HG03520 (cell line): ENCODE data around the gene CPXM1.
"Not testable (repeated sequence)": the region's sequence is repeated elsewhere in the genome, so short reads cannot be mapped to it uniquely, and the experiment has no call there.

Experiments
- ATAC-seq: cut with Tn5 transposase; IDR thresholded peaks from one replicate; pipeline ENCODE4 v1.9.1; 2021; ENCODE audit warnings: mild to moderate bottlenecking, moderate library complexity; ENCODE audit not compliant: unreplicated experiment

The CPXM1 gene

DNA sequence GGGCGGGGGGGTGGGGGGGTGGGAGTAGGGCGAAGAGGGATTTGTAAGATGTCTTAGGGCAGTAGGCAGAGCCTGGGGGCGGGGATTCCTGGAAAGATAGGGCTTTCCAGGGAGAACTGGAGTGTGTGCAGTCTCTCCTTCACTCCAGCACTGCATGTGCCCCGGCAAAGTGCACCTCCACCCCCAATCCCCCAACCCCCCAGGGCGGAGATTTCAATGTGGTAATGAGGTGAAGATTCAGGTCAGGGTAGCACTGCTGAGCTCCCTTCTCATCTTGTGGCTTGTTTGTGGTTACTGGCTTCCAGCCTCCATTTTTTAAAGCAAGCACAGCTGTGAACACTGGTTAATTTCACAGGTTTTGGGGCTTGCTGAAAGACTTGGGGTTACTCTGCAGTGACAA, 21.6 kb upstream of the CPXM1 start:
- no peak for ATAC-seq

DNA sequence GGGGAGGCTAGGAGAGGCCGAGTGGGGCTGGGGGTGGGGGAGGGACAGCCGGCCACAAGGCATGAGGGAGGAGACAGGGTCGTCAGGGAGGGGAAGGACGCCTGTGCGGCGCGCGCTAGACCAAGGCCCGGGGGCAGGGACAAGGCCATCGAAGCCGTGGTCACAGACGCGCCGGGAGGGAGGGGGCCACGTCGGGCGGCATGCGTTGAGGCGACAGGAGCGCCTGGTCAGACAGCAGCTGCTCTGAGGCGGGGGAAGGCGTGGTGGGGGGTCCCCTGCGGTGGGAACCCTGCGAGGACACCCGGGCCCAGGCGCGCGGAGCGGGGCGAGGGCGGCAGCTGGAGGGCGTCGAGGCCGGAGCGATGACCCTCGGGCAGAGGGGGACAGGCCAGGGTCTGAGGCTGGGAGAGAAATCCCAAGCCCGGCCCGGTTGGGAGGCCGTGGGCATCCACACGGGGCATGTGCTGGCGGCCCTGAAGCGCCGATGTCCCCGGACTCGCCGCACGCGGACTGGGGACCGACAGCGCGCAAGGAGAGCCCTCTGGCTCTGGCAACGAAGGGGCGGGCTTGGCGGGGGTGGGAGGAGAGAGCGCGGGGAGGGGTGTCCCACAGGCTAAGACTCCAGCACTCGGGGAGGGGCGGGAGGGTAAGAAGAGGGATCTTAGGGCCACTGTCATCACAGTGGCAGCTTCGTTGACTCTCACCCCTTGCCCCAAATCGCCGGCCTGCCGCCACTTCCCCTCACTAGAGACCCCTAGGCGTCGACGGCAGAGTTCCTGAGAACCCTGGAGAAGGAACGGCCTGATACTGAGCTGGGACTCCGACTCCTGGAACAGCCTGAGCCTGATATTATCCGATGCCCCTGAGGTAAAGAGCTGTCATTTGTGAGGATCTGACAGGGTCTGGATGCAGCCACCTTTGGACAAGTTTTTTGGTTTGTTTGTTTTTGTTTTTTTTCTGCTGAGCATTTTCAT, 20.8 kb upstream of the CPXM1 start:
- no peak for ATAC-seq

DNA sequence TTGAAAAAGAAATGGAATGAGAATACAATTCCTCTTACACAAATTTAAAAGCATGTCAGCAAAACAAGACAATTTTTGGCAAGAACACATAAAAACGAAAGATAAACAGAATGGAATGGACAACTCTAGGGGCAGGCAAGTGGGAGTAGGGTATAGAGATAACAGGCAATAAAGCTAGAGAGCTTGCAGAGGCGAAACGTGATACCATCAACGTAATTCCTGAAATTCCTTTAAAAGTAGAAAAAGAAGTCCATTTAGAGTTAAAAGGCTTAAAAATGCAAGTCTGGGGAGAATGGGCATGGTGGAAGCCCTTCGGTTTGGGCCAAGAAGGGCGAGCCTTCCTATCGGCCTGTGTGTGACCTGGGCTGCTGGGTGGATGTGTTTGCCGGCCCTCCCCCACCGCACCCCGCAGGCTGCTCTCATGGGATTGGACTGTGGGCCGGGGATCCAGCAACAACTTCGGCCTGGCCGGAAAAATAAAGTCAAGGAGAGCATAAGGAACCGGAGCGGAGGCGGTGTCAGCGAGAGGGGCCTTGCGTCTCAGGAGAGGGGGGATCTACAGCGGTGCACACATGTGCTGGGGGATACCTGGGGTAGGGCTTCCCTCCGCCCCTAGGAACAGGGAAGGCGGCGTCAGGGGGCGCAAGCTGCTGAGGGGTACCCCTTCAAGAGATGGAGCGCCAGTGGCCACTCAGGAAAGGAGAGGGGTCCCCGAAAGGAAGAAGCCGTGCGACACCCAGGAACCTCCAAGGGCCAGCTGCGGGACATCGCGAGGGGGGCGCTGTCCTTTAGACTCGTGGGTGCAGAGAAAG, 19.9 kb upstream of the CPXM1 start:
- ATAC-seq = no peak

DNA sequence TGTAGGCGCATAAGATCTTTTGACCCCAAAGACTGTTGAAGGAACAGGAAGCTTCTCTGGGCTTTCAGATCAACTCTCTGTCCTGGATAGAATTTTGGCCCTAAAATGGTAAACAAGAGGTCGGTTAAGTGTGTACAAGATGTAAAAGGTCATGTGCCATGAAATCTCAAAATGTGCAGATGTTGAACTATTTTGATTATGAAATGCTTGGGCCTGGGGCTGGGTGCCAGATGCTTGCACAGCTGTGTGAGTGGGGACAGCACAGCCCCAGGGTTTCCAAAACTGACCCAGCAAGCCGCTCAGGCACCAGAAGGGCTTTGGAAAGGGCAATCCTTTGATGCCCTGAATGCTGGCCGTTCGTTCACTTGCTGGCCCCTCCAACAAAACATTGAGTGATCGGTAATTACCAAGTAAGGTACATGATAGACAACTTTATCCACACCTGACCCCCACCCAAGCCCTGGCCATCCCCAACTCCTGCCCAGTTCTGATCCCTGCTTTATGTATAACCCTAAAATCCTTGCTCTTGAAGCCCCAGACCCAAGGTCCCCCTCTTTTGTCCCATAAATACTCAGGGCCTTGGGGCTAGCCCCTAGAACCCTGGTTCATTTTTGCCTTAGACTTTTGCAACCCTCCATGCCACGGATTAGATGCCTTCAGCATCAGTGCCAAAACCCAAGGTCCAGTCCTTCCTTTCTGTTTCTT, 17.6 kb upstream of the CPXM1 start:
- no peak for ATAC-seq

DNA sequence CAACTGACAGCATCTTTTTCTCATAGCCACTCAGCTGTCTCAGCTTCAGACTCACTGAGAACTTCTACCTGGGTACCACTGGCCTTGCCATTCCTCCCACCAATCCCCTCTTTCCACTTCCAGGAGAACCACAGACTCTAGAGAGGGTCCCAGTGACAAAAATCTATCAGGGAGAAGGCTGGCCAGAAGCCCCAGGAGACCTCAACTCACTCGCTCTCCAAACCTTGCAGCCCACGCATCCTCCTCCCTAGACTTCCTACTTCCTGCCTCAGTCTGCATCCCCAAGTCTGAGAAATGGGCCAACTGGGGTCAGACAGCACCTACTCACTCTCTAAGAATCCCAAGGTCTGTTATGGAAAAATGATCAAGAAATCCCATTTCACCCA, 16.9 kb upstream of the CPXM1 start:
- no peak for ATAC-seq

DNA sequence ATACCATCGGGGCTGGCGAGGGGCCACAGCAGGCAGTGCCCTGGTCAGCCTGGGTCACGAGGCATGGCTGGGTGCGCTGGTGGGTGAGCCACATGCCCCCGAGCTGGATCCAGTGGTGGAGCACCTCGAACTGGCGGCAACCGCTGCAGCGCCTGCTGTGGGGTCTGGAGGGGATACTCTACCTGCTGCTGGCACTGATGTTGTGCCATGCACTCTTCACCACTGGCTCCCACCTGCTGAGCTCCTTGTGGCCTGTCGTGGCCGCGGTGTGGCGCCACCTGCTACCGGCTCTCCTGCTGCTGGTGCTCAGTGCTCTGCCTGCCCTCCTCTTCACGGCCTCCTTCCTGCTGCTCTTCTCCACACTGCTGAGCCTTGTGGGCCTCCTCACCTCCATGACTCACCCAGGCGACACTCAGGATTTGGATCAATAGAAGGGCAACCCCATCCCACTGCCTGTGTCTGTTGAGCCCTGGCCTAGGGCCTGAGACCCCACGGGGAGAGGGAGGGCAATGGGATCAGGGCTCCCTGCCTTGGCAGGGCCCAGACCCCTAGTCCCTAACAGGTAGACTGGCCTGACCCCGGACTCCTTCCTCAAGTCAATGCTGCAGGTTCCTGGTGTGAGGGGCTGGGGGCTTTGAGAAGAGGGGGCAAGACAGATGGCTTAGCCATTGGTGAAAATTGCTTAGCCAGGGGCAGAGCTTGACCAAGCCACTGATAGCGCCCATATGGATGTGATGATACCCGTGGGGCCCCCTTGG, 16.3 kb upstream of the CPXM1 start:
- ATAC-seq = no peak

DNA sequence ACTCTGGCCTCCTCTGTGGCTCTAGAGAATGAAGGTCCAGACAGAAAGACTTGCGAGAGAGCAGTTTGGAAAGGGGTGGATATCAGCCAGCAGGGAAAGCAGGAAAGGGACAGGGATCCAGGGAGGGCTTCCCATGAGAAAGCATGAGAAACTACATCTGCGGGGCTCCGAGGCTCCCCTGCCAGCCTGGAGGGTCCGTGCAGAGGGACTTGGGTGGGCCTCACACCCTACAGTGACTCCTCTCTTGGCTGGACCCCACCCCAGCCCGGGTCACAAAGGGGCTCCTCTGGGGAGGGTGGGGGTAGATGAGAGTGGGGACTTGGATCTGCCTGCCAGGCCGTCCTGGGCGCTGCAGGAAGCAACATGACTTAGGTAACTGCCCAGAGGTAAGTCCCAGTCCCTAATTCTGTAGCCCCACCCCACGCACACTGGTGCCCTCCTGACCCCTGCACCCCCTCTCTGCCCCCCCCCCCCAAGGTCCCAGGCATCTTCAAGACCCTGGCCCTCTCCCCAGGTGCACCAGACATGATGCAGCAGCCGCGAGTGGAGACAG, 15.7 kb upstream of the CPXM1 start, which contains the start of gene TMEM239:
Gene TMEM239 (plus strand): TSS at position 335 of the 553 bp plus-strand sequence. CDS start 191 bp downstream, at position 526.
- ATAC-seq = no peak

DNA sequence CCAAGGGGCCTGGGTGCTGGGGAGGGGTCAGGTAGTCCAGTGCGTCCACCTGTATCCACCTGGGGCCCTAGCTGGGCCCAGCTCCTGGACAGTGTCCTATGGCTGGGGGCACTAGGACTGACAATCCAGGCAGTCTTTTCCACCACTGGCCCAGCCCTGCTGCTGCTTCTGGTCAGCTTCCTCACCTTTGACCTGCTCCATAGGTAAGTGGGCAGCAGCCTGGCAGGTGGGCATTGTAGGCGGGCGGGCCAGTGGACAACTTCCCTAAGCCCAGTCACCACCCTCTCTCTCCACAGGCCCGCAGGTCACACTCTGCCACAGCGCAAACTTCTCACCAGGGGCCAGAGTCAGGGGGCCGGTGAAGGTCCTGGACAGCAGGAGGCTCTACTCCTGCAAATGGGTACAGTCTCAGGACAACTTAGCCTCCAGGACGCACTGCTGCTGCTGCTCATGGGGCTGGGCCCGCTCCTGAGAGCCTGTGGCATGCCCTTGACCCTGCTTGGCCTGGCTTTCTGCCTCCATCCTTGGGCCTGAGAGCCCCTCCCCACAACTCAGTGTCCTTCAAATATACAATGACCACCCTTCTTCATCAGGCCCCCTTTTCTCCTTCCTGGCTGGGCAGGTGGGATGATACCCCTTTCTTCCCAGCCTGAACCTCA, 14.9 kb upstream of the CPXM1 start:
- ATAC-seq = no peak

DNA sequence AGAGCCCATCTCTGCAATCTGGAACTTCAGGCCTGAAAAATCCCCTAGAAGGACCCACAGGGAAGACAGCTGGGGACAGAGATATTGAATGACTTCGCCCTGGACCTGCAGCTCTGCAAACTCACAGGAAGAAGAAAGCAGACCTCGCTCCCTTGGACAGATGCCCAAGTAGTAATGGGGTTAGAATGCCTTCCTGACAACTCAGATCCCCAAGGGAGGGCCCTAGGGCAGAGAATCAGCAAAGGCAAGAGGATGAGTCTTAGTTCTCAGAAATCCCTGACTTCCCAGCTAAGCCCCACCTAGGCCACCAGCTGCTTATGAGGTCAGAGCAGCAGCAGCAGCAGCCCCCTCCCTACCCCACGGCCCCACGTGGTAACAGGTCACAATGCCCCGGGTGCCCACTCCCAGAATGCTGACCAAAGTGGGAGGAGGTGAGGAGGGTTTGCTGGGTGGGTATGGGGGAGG, 14.2 kb upstream of the CPXM1 start, which contains the start of gene C20orf141:
Gene C20orf141 (plus strand): TSS at position 401 of the 465 bp plus-strand sequence. CDS start 198 bp downstream, outside the sequence.
- no peak for ATAC-seq

DNA sequence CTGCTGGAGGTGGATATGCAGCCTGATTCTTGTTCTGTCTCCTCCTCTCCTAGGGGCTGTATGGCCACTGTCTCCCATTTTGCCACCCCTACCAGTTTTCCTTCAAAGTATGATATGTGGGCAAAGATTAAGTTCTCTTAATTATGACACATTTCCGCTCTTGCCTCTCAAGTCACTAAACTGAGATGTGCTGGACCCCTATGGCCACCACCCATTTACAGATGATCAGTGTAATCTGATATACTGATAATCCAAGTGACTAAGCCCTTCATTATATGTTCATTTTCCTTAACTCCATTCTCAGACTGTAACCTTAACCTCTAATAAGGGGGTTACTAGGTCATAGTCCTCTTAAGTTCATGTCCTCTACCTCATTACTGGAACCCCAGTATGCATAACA, 13.6 kb upstream of the CPXM1 start:
- ATAC-seq = no peak

DNA sequence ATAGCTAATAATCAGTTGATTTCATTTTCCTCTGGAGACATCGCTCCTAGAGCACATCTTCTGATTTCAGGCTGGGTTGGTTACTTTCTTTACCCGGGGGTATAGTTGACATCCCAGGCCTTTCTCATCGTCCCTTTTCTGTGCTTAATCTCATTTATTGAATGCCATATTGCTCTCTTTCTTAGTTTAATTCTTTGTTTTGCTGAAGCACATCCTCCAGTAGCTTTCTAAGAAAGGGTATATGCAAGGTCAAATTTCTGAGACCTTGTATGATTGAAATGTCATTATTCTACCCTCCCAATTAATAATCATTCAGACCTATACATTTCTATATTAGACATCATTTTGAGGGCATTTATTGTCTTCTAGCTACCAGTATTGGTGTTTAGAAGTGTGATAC, 11.8 kb upstream of the CPXM1 start:
- no peak for ATAC-seq

DNA sequence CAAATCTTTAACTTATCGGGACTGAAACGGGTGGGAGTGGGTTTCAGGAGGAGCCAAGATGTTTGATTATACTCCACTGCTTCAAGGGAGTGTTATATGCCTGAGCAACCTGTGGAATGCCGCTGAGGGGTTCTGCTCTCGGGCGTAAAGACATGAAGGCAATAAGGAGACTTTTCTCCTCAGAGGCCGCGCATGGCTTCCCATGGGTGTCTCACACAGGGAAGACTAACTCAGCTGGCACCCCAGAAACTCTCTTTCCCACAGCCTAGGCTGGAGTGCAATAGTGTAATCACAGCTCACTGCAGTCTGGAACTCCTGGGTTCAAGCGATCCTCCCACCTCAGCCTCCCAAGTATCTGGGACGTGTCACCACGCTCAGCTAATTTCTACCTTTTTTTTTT, 9.3 kb upstream of the CPXM1 start:
- ATAC-seq = no peak

DNA sequence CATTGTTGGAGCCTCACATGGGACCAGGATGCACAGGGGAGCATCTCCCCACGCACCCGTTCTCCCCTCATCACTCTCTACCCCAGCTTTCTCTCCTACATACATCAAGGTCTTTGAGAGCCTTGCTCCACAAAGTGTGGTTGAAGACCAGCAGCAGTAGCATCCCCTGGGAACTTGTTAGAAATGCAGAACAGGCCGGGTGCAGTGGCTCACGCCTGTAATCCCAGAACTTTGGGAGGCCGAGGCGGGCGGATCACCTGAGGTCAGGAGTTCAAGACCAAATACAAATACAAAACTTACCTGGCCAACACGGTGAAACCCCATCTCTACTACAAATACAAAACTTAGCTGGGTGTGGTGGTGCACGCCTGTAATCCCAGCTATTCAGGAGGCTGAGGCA, 7.5 kb upstream of the CPXM1 start:
- ATAC-seq = not testable (repeated sequence)

DNA sequence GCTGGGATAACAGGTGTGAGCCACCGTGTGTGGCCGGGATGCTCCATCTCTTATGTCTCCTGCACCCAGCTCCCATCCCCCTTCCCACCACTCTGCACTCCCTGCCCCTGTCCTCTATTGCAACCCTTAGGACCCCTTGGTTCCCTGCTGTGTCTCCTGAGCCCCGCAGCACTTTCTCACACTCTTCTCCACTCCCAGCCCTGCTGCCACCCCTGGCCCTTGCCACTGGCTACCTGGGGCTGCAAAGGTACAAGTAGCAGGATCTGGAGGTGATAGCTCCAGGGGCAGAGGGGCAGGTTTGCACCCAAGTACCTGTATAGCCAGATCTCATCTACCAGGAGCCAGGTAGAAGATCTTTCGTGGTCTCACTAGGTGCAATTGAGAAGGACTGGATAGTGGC, 6.6 kb upstream of the CPXM1 start:
- ATAC-seq = no peak

DNA sequence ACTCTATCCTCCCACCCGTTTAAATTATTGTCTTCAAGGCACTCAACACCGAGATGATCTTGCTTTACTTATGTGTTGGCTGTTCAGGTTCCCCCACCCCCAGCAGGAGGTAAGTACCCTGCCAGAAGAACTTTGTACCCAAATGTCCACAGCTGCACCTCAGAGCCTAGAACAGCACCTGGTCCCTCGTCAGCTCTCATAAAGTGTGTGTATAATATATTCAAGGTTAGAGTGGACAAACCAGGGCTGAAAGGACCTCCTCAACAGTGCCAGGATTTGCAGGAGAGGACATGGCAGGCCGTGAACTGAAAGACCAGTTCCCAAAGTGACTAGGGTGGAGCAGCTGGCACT, 5.9 kb upstream of the CPXM1 start:
- no peak for ATAC-seq

DNA sequence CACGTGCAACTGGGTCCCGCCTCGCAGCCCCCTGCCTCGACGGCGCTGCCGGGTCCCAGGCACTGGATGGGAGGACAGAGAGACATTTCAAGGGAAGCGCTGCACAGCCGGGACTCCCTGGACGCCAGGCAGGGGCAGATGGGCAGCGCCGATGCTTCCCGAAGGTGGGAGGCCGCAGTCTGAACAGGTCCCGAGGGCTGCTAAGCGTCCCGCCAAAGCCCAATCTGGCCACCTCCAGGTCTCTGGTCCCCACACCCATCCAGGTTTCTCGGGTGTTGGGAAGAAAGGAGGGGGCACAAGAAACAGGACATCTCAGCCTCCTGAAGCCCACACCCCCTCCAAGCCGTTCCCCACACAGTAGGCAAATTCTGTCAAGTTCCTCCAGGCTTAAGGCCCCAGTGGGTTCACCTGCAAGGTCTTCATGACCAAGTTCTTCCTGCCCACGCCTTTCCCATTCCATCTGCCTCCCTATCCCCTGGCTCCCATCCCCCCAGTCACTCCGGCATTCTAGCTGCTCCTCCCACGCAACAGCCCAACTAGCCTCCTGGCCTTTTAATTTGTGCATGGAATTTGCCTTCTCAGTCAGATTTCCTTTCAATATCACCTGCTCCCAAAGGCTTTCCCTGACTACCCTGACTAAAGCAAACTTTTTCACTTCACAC, 5.4 kb upstream of the CPXM1 start:
- ATAC-seq = no peak

DNA sequence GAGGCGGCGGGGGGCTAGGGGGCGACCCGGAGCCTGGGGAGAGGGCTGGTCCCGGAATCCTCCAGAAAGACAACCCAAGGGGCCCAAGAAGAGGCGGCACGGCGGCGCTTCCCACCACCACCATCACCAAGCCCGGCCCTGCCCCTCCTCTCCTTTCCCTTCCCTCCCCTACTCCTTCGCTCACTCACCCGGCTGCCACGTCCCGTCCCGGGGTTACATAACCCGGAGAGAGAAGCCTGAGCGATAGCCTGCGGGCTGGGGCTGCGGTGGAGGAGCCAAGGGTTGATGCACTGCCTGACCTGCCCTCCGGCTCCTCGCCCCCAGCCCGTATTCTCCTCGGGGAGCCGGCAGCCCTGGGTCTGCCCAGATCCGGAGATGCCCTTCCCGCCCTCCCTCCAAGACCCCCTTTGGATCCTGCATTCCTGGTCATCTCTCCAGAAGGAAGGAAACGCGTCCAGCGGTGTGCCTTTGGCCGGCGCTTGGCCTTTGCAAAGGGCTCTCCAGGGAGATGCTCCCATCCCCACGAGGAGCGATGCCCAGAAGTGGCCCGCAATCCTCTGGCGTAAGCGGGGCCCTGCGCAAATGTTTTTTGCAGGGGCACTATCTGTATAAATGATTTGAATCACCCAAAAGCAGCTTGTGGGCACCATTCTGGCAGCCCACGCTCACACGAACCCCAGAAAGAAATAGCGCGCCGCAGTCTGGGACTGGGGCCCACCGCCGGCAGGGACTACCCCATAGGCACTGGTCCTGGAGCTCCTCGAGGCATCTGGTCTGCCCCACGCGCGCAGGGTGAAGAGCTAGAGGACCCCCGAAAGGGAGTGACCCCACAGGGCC, 4.6 kb upstream of the CPXM1 start:
- ATAC-seq = no peak
